Endothelial cell of umbilical vein (primary cell): Measurements from ENCODE around the gene FAM163A. TPM values are rescaled to one million over a fixed set of nuclear protein-coding genes. Genes with fewer than 3 reads are reported as not detected.

ENCODE experiments used
- BruUV-seq: library from RNA; stranded (reverse); fragments of 400-500 nt; replicated peaks from 2 replicates; lab custom pipeline; 2021; lab: Mats Ljungman, UMichigan
- CTCF ChIA-PET: fragments of 300-600, 350-600 bp; sonication (Branson Sonifier 250); formaldehyde crosslinking; loops from one replicate; lab custom pipeline; 2021; ENCODE audit warnings: antibody characterized with exemption, inconsistent platforms; lab: Charles Lee
- POLR2A ChIA-PET: fragments of 300-600, 350-600 bp; sonication (Branson Sonifier 250); formaldehyde crosslinking; loops from one replicate; lab custom pipeline; 2021; ENCODE audit warnings: antibody characterized with exemption, inconsistent platforms; lab: Charles Lee
- DNase-seq: peaks from one replicate; pipeline ENCODE4 v3.0.0-alpha.2; 2011; ENCODE audit warnings: low read depth, low spot score
- FAIRE-seq: peaks from 2 replicates; lab custom pipeline; 2011; peaks lifted over from hg19 to GRCh38; lab: Jason Lieb, UNC
- H2AFZ ChIP-seq: 2 replicates; pipeline ENCODE4 v1.6.0; 2012; ENCODE audit warnings: low read depth, low read length, control low read depth, inconsistent platforms
- H3K27ac ChIP-seq: 2 replicates; pipeline ENCODE4 v1.5.1; 2011; ENCODE audit warnings: low read depth, mild to moderate bottlenecking, control low read depth, low read length, moderate library complexity; ENCODE audit not compliant: insufficient read depth
- H3K27me3 ChIP-seq, 2 experiments: 2 replicates each; pipeline versions ENCODE4 v1.6.0 to v1.6.1; 2011; ENCODE audit warnings: low read length in 2 of 2, mixed read lengths in 1 of 2; ENCODE audit not compliant: control insufficient read depth in 2 of 2, insufficient read depth in 2 of 2
- H3K36me3 ChIP-seq, 2 experiments: 2 replicates in 1 of 2; 3 replicates in 1 of 2; pipeline ENCODE4 v1.5.1; 2011; ENCODE audit warnings: low read length in 2 of 2, mild to moderate bottlenecking in 1 of 2, moderate library complexity in 1 of 2; ENCODE audit not compliant: control insufficient read depth in 2 of 2, insufficient read depth in 2 of 2; ENCODE audit errors: extremely low read depth in 1 of 2
- H3K4me1 ChIP-seq: 3 replicates; pipeline ENCODE4 v1.5.1; 2011; ENCODE audit warnings: mild to moderate bottlenecking, low read length; ENCODE audit not compliant: control insufficient read depth, insufficient read depth; ENCODE audit errors: extremely low read depth
- H3K4me2 ChIP-seq: 2 replicates; pipeline ENCODE4 v1.6.1; 2011; ENCODE audit warnings: low read length, control low read depth, mixed read lengths; ENCODE audit not compliant: insufficient read depth
- H3K4me3 ChIP-seq, 3 experiments: fragments of 200-600 bp in 1 of 3; sonication (generic), shearing (Covaris generic) in 1 of 3; replicated peaks in 1 of 3; 2 replicates each; pipeline ENCODE4 v1.5.1; 2011 to 2016; ENCODE audit warnings: control low read depth in 3 of 3, low read length in 3 of 3, mild to moderate bottlenecking in 2 of 3, inconsistent platforms in 1 of 3, low read depth in 1 of 3, moderate library complexity in 1 of 3; ENCODE audit not compliant: insufficient read depth in 1 of 3
- H3K79me2 ChIP-seq: 2 replicates; pipeline ENCODE4 v1.6.0; 2012; ENCODE audit warnings: low read length, inconsistent platforms; ENCODE audit not compliant: control insufficient read depth, insufficient read depth
- H3K9ac ChIP-seq: replicated peaks from 2 replicates; pipeline ENCODE3; 2011; ENCODE audit warnings: low read length, control low read depth; ENCODE audit not compliant: insufficient read depth; ENCODE audit errors: extremely low read depth
- H3K9me1 ChIP-seq: replicated peaks from 3 replicates; pipeline ENCODE4 v1.6.0; 2011; ENCODE audit warnings: mild to moderate bottlenecking, low read length; ENCODE audit not compliant: control insufficient read depth, insufficient read depth; ENCODE audit errors: extremely low read depth
- H3K9me3 ChIP-seq: replicated peaks from 2 replicates; pipeline ENCODE4 v1.5.1; 2012; ENCODE audit warnings: low read length, inconsistent platforms; ENCODE audit not compliant: control insufficient read depth, insufficient read depth
- H4K20me1 ChIP-seq: replicated peaks from 2 replicates; pipeline ENCODE3; 2011; ENCODE audit warnings: mild to moderate bottlenecking, low read length; ENCODE audit not compliant: control insufficient read depth, insufficient read depth; ENCODE audit errors: extremely low read depth
- CTCF ChIP-seq, 2 donors: IDR thresholded peaks; 1 replicate in 1 of 2; 2 replicates in 1 of 2; pipeline ENCODE4 v1.5.1; 2011; ENCODE audit warnings: low read length in 2 of 2, mild to moderate bottlenecking in 2 of 2, moderate library complexity in 2 of 2, control low read depth in 1 of 2, inconsistent platforms in 1 of 2, low read depth in 1 of 2; ENCODE audit not compliant: insufficient read depth in 1 of 2; ENCODE audit errors: extremely low read depth in 1 of 2
- EZH2 ChIP-seq: IDR thresholded peaks from 2 replicates; pipeline ENCODE4 v1.6.1; 2012; ENCODE audit warnings: borderline replicate concordance, low read depth, mild to moderate bottlenecking, moderate library complexity, low read length, inconsistent platforms; ENCODE audit not compliant: severe bottlenecking
- FOS ChIP-seq: IDR thresholded peaks from 2 replicates; pipeline ENCODE4 v1.6.1; 2011; ENCODE audit warnings: mild to moderate bottlenecking, low read length, moderate library complexity, borderline replicate concordance; ENCODE audit not compliant: insufficient read depth
- GATA2 ChIP-seq: IDR thresholded peaks from 2 replicates; pipeline ENCODE4 v1.7.0; 2011; ENCODE audit warnings: low read depth, mild to moderate bottlenecking, moderate library complexity, mixed read lengths, low read length; ENCODE audit not compliant: insufficient read length, insufficient read depth
- JUN ChIP-seq: IDR thresholded peaks from 2 replicates; pipeline ENCODE4 v1.6.1; 2011; ENCODE audit warnings: borderline replicate concordance, low read depth; ENCODE audit not compliant: insufficient read length, insufficient read depth
- MAX ChIP-seq: IDR thresholded peaks from 2 replicates; pipeline ENCODE4 v1.6.1; 2011; ENCODE audit not compliant: insufficient read depth, insufficient read length
- MYC ChIP-seq: IDR thresholded peaks from one replicate; pipeline ENCODE4 v1.6.1; 2011; ENCODE audit warnings: mild to moderate bottlenecking, low read depth, low read length
- POLR2A ChIP-seq: IDR thresholded peaks from 2 replicates; pipeline ENCODE4 v1.6.1; 2012; ENCODE audit warnings: low read depth, mild to moderate bottlenecking, control low read depth, low read length
- POLR2AphosphoS5 ChIP-seq: IDR thresholded peaks from 2 replicates; pipeline ENCODE4 v1.6.1; 2012; ENCODE audit warnings: low read depth, mild to moderate bottlenecking, control low read depth, low read length, moderate library complexity; ENCODE audit not compliant: insufficient read depth
- dilution Hi-C: fragments of 300-500 bp; cut with MboI; formaldehyde crosslinking; loops from one replicate; pipeline ENCODE4 v1.15.0; 2019; ENCODE audit warnings: low sequenced_read_pairs; ENCODE audit not compliant: extremely low pct_ligation_motif_present
- intact Hi-C: fragments of 100-400 bp; cut with micrococcal nuclease; formaldehyde crosslinking; loops from one replicate; pipeline ENCODE4 v1.10.0; 2022
- polyA plus RNA-seq, 4 experiments: library from polyadenylated mRNA; depleted of rRNA in 3 of 4; stranded (reverse) in 3 of 4; unstranded in 1 of 4; fragments of >200 nt; gene quantifications; 2 replicates each; pipeline versions ENCODE4 v1.2.1 to v1.2.3, GENCODE V29; 2011 to 2012; ENCODE audit warnings: missing spikeins in 1 of 4
- total RNA-seq: library from RNA; stranded (reverse); gene quantifications from 2 replicates; pipeline ENCODE4 v1.2.3, GENCODE V29; 2021

FAM163A gene
- total and polyA plus RNA-seq, 2 donors (not counting 3 experiments of a cell fraction or from before 2014, with no cell fraction given) = not detected

DNA sequence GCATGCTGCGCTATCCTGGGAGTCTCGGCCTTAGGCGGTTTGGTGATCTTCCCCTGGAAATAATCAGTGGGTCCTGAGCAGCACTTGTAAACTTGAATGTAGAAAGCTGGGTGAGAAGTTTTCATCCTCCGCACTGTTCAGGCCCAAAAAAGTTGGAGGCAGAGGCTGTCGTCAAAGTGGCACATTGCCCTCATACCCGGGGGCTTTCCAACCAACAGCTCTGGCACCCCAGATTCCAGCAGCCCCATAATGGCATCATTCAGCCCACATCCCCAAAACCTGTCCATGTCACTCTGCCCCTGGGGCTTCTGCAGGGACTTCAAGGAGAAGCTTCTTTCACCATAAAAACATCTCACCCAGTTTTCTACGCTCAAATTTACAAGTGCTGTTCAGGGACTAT, 75.2 kb downstream of the FAM163A start:
- H3K4me1 ChIP-seq = peaks cover 20% of the 10 kb centered on the region
- CTCF ChIA-PET = interaction anchor here (2.4 to 20.1 kb wide), 4 partner anchors 8 to 361 kb away, joined by 9 to 1591 read pairs (median 20); no protein-coding TSS in a partner anchor
- no peaks in the 10 kb centered on the region for H3K9me1 ChIP-seq
- intact Hi-C loops = loop anchor here (10.0 kb wide), 1 partner anchor 223 kb away; the partner anchor contains the start of gene TDRD5
- peaks cover 0 to 6% of the 10 kb centered on the region in 2 experiments for H3K27me3 ChIP-seq
- DNase-seq = no peak
- dilution Hi-C loops = no loop called here
- no peaks in the 10 kb centered on the region for H3K36me3 ChIP-seq
- POLR2A ChIA-PET = no interaction called here
- no peaks in the 10 kb centered on the region for H4K20me1 ChIP-seq
- H3K9me3 ChIP-seq = no peaks in the 10 kb centered on the region
- H3K27ac ChIP-seq = no peak overlapping the region
- no peak for FAIRE-seq
- no peaks in the 10 kb centered on the region for H3K79me2 ChIP-seq
- H3K4me3 ChIP-seq = no peak overlapping the region
- H2AFZ ChIP-seq = no peak overlapping the region
- H3K4me2 ChIP-seq = no peak overlapping the region
- BruUV-seq = no TSS peak
- no peak overlapping the region for H3K9ac ChIP-seq
- no peak for TF ChIP-seq POLR2AphosphoS5
- TF ChIP-seq POLR2A = no peak
- TF ChIP-seq MAX = no peak
- TF ChIP-seq GATA2 = no peak
- no peak for TF ChIP-seq MYC
- TF ChIP-seq EZH2 = no peak
- no peak for TF ChIP-seq JUN
- no peak for TF ChIP-seq CTCF (IDR thresholded peaks at IDR 0.05; ENCODE audit: extremely low read depth in 1 of 2, insufficient read depth in 1 of 2, low read depth in 1 of 2, low read length in 2 of 2)
- TF ChIP-seq FOS = no peak
